ENCODE data around the gene TMEM220. TPM values are rescaled to one million over a fixed set of nuclear protein-coding genes. Genes with fewer than 3 reads are reported as not detected.
"Not testable (repeated sequence)": the region's sequence is repeated elsewhere in the genome, so short reads cannot be mapped to it uniquely, and the experiment has no call there.

Gene TMEM220
- total RNA-seq, 8 experiments from 2014 or later = 1.1 to 18.7 (median 1.9) TPM

- H3K27ac ChIP-seq = no peak overlapping the region
- in situ Hi-C loops (cut with MboI; ENCODE audit: low pct_unique_long_range_greater_than_20kb in 2 of 9, low sequenced_read_pairs in 9 of 9, unreplicated experiment in 9 of 9) = loop anchor here in 5 of 9 experiments (10.0 to 25.0 kb wide), 3 partner anchors 100 to 400 kb away; partner anchors contain the start of gene PIRT (in 2 of the 5)
- no peak overlapping the region for H3K4me3 ChIP-seq
- ATAC-seq (replicated peaks in 6 of 8) = peak; percentile 59 to 89 (median 67)
- H3K4me1 ChIP-seq (replicated peaks in 1 of 2) = no peaks in the 10 kb centered on the region
- WGBS, 10 experiments = 0 to 100% (median 24%) methylated on average over 1 to 6 of the region's 6 CpGs; no CpG with 5 or more reads in 2 of the 10 experiments
These were observed 7.4 kb upstream of the TMEM220 start for GRCh38 chr17:10737168-10737622.

- H3K4me1 ChIP-seq (replicated peaks in 1 of 2) = no peaks in the 10 kb centered on the region
- WGBS, 10 experiments = 53 to 100% (median 93%) methylated on average over 1 to 4 of the region's 4 CpGs; no CpG with 5 or more reads in 1 of the 10 experiments
- no peak overlapping the region for H3K4me3 ChIP-seq
- ATAC-seq (replicated peaks in 6 of 8) = no peak
- H3K27ac ChIP-seq = no peak overlapping the region
- in situ Hi-C loops (cut with MboI; ENCODE audit: low pct_unique_long_range_greater_than_20kb in 2 of 9, low sequenced_read_pairs in 9 of 9, unreplicated experiment in 9 of 9) = loop anchor here in 5 of 9 experiments (10.0 to 25.0 kb wide), 3 partner anchors 101 to 401 kb away; partner anchors contain the start of gene PIRT (in 2 of the 5)
These were observed 6.0 kb upstream of the TMEM220 start for GRCh38 chr17:10735821-10736220.

DNA sequence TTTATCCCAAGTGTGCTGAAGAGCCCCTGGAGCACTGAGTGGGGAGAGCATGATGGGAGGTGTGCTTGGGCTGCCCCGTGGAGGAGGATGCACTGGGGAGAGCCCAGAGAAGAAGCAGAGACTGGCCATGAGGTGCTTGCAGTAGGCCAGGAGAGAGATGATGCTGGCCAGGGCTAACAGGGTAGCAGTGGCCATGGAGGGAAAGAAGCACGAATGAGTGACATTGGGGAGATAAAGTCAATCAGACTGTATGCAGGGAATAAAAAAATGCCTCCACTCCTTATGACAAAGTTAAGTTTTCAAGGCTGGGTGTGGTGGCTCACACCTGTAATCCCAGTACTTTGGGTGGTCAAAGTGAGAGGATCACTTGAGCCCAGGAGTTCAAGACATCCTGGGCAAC is 5.4 kb upstream of the TMEM220 start:
- 51 to 93% (median 71%) methylated on average over 2 of the region's 2 CpGs; no CpG with 5 or more reads in 7 of the 10 experiments for WGBS, 10 experiments
- no peak overlapping the region for H3K4me3 ChIP-seq
- H3K4me1 ChIP-seq (replicated peaks in 1 of 2) = peaks cover 2% of the 10 kb centered on the region in 2 donors
- no peak overlapping the region for H3K27ac ChIP-seq
- ATAC-seq (replicated peaks in 6 of 8) = no peak
- in situ Hi-C loops (cut with MboI; ENCODE audit: low pct_unique_long_range_greater_than_20kb in 2 of 9, low sequenced_read_pairs in 9 of 9, unreplicated experiment in 9 of 9) = loop anchor here in 5 of 9 experiments (10.0 to 25.0 kb wide), 3 partner anchors 102 to 402 kb away; partner anchors contain the start of gene PIRT (in 2 of the 5)

GRCh38 chr17:10733666-10734065 is 3.8 kb upstream of the TMEM220 start:
- ATAC-seq (replicated peaks in 6 of 8) = no peak
- WGBS, 10 experiments = 54 to 100% (median 76%) methylated on average over 1 to 3 of the region's 3 CpGs; no CpG with 5 or more reads in 6 of the 10 experiments
- in situ Hi-C loops (cut with MboI; ENCODE audit: low pct_unique_long_range_greater_than_20kb in 2 of 9, low sequenced_read_pairs in 9 of 9, unreplicated experiment in 9 of 9) = loop anchor here in 5 of 9 experiments (10.0 to 25.0 kb wide), 3 partner anchors 104 to 404 kb away; partner anchors contain the start of gene PIRT (in 2 of the 5)

GRCh38 chr17:10732121-10732520 is 2.3 kb upstream of the TMEM220 start:
- H3K27ac ChIP-seq; H3K4me3 ChIP-seq; H3K4me1 ChIP-seq (replicated peaks in 1 of 2); ATAC-seq (replicated peaks in 6 of 8): not testable (repeated sequence)
- WGBS, 10 experiments = 70 to 100% (median 100%) methylated on average over 1 to 4 of the region's 6 CpGs; no CpG with 5 or more reads in 4 of the 10 experiments
- in situ Hi-C loops (cut with MboI; ENCODE audit: low pct_unique_long_range_greater_than_20kb in 2 of 9, low sequenced_read_pairs in 9 of 9, unreplicated experiment in 9 of 9) = loop anchor here in 5 of 9 experiments (10.0 to 25.0 kb wide), 3 partner anchors 105 to 405 kb away; partner anchors contain the start of gene PIRT (in 2 of the 5)

More at GRCh38 chr17:10733666-10734065, 3.8 kb upstream of the TMEM220 start:
- peaks cover 2 to 3% of the 10 kb centered on the region in 2 donors for H3K4me1 ChIP-seq (replicated peaks in 1 of 2)
- no peak overlapping the region for H3K27ac ChIP-seq
- H3K4me3 ChIP-seq = no peak overlapping the region

DNA sequence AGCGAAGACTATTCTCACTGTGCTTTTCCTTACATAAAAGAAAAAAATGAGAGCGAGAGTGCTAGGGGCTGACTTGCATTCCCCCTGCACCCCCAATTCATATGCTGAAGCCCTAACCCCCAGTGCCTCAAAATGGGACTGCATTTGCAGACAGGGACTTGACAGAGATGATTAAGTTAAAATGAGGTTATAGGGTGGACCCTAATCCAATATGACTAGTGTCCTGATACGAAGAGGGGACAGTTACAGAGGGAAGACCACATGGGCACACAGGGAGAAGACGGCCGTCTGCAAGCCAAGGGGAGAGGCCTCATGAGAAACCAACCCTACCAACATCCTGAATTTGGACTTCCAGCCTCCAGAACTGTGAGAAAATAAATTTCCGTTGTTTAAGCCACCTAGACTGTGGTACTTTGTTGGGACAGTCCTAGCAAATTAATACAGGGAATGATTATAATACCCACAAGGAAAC is 1.6 kb upstream of the TMEM220 start:
- ATAC-seq (replicated peaks in 6 of 8) = no peak
- no peak overlapping the region for H3K4me3 ChIP-seq
- WGBS, 10 experiments = 61 to 100% (median 76%) methylated on average over 1 to 3 of the region's 6 CpGs; no CpG with 5 or more reads in 4 of the 10 experiments
- peak overlapping the region in 1 of 2 donors; percentile 25 for H3K27ac ChIP-seq
- peaks cover 2 to 3% of the 10 kb centered on the region in 2 donors for H3K4me1 ChIP-seq (replicated peaks in 1 of 2)
- in situ Hi-C loops (cut with MboI; ENCODE audit: low pct_unique_long_range_greater_than_20kb in 2 of 9, low sequenced_read_pairs in 9 of 9, unreplicated experiment in 9 of 9) = loop anchor here in 5 of 9 experiments (10.0 to 25.0 kb wide), 3 partner anchors 106 to 406 kb away; partner anchors contain the start of gene PIRT (in 2 of the 5)

DNA sequence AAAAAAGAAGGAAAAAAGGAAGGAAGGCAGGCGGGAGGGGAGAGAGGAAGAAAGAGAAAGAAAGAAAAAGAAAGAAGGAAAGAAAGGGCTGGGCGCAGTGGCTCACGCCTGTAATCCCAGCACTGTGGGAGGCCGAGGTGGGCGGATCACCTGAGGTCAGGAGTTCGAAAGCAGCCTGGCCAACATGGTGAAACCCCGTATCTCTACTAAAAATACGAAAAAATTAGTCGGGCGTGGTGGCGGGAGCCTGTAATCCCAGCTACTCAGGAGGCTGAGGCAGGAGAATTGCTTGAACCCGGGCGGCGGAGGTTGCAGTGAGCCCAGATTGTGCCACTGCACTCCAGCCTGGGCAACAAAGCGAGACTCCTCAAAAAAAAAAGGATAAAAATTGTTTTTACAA is 424 bp upstream of the TMEM220 start:
- peak in 3 of 8 experiments; percentile 3 to 19 (median 14) for ATAC-seq (replicated peaks in 6 of 8)
- H3K4me3 ChIP-seq = peak overlapping the region; percentile 26 to 41 (median 38)
- not testable (repeated sequence) for H3K4me1 ChIP-seq (replicated peaks in 1 of 2); H3K27ac ChIP-seq
- in situ Hi-C loops (cut with MboI; ENCODE audit: low pct_unique_long_range_greater_than_20kb in 2 of 9, low sequenced_read_pairs in 9 of 9, unreplicated experiment in 9 of 9) = loop anchor here in 5 of 9 experiments (10.0 to 25.0 kb wide), 3 partner anchors 107 to 407 kb away; partner anchors contain the start of gene PIRT (in 2 of the 5)
- WGBS, 10 experiments = 0 to 70% (median 12%) methylated on average over 2 to 15 of the region's 15 CpGs; no CpG with 5 or more reads in 1 of the 10 experiments

- 90 to 100% (median 95%) methylated on average over 2 to 5 of the region's 10 CpGs; no CpG with 5 or more reads in 2 of the 10 experiments for WGBS, 10 experiments
- Histone ChIP-seq H3K4me1 (replicated peaks in 1 of 2) (peaks cover 2 to 3% of the 10 kb centered on the region in 2 donors), H3K4me3 (no peak overlapping the region), H3K27ac (no peak overlapping the region)
- no peak for ATAC-seq (replicated peaks in 6 of 8)
- in situ Hi-C loops (cut with MboI; ENCODE audit: low pct_unique_long_range_greater_than_20kb in 2 of 9, low sequenced_read_pairs in 9 of 9, unreplicated experiment in 9 of 9) = loop anchor here in 3 of 9 experiments (25.0 kb wide), 2 partner anchors 109 to 409 kb away; partner anchors contain the start of gene PIRT (in 2 of the 3)
These were observed 1.4 kb downstream of the TMEM220 start for GRCh38 chr17:10728331-10728892.

DNA sequence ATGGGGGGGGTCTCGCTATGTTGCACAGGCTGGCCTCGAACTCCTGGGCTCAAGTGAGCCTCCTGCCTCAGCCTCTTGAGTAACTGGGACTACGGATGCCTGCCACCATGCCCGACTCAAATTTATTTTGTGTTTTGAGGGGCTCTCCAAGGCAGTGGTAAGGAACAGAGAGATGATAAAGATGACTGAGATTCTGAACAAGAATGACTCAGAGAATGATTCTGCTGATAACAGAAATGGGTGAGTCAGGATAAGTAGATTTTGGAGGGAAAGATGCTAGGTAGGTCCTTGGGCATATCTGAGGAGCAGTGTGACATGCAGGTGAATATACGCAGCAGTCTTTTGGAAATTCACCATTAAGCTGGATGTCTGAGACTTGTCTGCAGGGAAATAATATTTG is 2.6 kb downstream of the TMEM220 start:
- 67 to 100% (median 87%) methylated on average over 1 to 5 of the region's 5 CpGs; no CpG with 5 or more reads in 4 of the 10 experiments for WGBS, 10 experiments
- Histone ChIP-seq H3K4me3 (no peak overlapping the region), H3K4me1 (replicated peaks in 1 of 2) (peaks cover 2 to 3% of the 10 kb centered on the region in 2 donors), H3K27ac (no peak overlapping the region)
- in situ Hi-C loops (cut with MboI; ENCODE audit: low pct_unique_long_range_greater_than_20kb in 2 of 9, low sequenced_read_pairs in 9 of 9, unreplicated experiment in 9 of 9) = loop anchor here in 3 of 9 experiments (25.0 kb wide), 2 partner anchors 110 to 410 kb away; partner anchors contain the start of gene PIRT (in 2 of the 3)
- ATAC-seq (replicated peaks in 6 of 8) = no peak

DNA sequence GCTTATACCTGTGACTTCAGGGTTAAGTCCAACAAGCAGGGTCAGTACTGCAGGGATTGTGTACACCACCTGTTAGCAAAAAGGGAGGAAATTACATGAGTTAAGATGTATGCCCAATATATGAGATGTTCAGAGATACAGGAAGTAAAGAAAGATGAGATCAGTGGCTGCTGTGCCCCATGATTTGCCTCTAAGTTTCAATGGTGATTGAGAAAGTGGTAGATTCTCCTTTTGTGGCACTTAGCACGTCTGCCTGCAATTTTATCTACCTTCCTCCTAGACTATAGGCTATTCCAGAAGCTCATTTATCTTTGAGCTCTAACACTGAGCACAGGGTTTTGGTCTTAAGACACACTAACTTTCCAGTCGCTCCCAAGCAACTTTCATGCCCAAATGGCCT is 3.6 kb downstream of the TMEM220 start:
- ATAC-seq (replicated peaks in 6 of 8) = no peak
- Histone ChIP-seq H3K27ac (no peak overlapping the region), H3K4me1 (replicated peaks in 1 of 2) (peaks cover 2 to 3% of the 10 kb centered on the region in 2 donors), H3K4me3 (no peak overlapping the region)
- 0 to 100% (median 50%) methylated on average over 1 to 2 of the region's 2 CpGs; no CpG with 5 or more reads in 1 of the 10 experiments for WGBS, 10 experiments
- in situ Hi-C loops (cut with MboI; ENCODE audit: low pct_unique_long_range_greater_than_20kb in 2 of 9, low sequenced_read_pairs in 9 of 9, unreplicated experiment in 9 of 9) = loop anchor here in 3 of 9 experiments (25.0 kb wide), 2 partner anchors 111 to 411 kb away; partner anchors contain the start of gene PIRT (in 2 of the 3)

- 80 to 94% (median 83%) methylated on average over 1 to 2 of the region's 3 CpGs; no CpG with 5 or more reads in 5 of the 10 experiments for WGBS, 10 experiments
- Histone ChIP-seq H3K4me1 (replicated peaks in 1 of 2) (peaks cover under 1 to 1% of the 10 kb centered on the region in 2 donors), H3K27ac (no peak overlapping the region), H3K4me3 (no peak overlapping the region)
- no peak for ATAC-seq (replicated peaks in 6 of 8)
- in situ Hi-C loops (cut with MboI; ENCODE audit: low pct_unique_long_range_greater_than_20kb in 2 of 9, low sequenced_read_pairs in 9 of 9, unreplicated experiment in 9 of 9) = loop anchor here in 3 of 9 experiments (25.0 kb wide), 2 partner anchors 112 to 412 kb away; partner anchors contain the start of gene PIRT (in 2 of the 3)
These were observed 4.6 kb downstream of the TMEM220 start for GRCh38 chr17:10725262-10725661.

DNA sequence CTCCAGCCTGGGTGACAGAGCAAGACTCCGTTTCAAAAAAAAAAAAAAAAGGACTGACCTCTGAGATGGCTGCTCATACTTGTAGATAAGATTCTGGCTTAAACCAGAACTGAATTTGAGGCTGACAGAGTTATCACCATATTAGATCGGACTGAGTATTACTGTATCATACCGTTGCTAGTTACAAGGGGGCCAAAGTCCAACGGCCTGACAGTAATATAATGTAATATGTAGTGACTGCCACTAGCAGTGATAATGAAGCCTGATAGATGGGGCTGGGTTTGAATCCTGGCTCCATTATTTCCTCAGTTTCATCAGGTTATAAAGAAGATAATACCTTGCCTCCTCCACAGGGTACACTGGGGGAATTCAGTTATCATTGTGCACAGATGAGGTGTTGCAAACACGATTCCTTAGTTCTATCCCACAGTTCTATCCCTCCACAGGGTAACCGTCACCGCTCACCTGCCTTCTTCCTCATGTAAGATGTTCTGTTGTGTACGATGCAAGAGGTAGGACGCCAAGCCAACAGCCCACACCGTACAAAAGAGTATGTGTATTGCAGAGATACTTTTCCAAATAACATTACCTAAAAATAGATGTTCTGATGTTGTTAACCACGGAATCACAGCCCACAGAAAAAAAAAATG is 5.2 kb downstream of the TMEM220 start:
- no peak overlapping the region for H3K4me3 ChIP-seq
- no peak for ATAC-seq (replicated peaks in 6 of 8)
- H3K4me1 ChIP-seq (replicated peaks in 1 of 2) = no peaks in the 10 kb centered on the region
- WGBS, 10 experiments = 60 to 100% (median 81%) methylated on average over 1 to 5 of the region's 11 CpGs
- H3K27ac ChIP-seq = no peak overlapping the region
- in situ Hi-C loops (cut with MboI; ENCODE audit: low pct_unique_long_range_greater_than_20kb in 2 of 9, low sequenced_read_pairs in 9 of 9, unreplicated experiment in 9 of 9) = loop anchor here in 4 of 9 experiments (25.0 kb wide), 3 partner anchors 113 to 1263 kb away; partner anchors contain the start of genes PIRT (in 2 of the 4) and ZNF18 (in 1 of the 4)
